ENCODE results near the gene PLAC8L1. TPM values are rescaled to one million over a fixed set of nuclear protein-coding genes. Genes with fewer than 3 reads are reported as not detected.

PLAC8L1 gene
- total RNA-seq, 1 experiment from 2014 or later, result 0.49 TPM

DNA sequence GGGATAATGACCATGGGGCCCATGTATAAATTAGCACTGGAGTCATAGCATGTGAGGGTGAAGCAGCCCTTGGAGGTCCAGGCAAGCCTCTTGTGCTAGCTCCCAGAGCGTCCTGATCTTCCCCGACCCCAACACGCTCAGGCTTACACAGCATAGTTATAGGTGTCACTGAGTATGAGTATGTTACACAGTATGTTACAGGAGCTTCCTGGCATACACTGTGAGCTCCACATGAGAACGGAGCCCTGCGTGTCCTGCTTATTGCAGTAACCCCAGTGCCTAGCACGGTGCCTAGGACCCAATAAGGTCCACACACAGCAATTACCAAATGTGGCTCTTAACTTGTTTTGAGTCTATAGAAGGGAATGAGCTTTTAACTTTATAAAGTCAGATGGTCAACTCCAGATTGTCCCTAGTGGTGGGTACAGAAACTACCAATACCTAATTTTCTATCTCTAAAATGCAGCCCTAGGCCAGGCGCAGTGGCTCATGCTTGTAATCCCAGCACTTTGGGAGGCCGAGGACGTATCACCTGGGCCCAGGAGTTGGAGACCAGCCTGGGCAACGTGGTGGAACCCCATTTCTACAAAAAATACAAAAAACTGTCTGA, 64.1 kb downstream of the PLAC8L1 start:
- Histone ChIP-seq H3K27ac (ENCODE audit: low read length) (no peak overlapping the region), H3K9me3 (ENCODE audit: control insufficient read depth, insufficient read depth, low read depth, low read length) (no peaks in the 10 kb centered on the region), H3K36me3 (ENCODE audit: control insufficient read depth, insufficient read depth, low read length) (no peaks in the 10 kb centered on the region), H3K4me1 (ENCODE audit: control insufficient read depth, insufficient read depth, low read length) (peaks cover 7% of the 10 kb centered on the region; the same call in 1 of the 2 replicates), H3K4me3 (ENCODE audit: low read depth in 2 of 2, low read length in 2 of 2) (no peak overlapping the region), H3K27me3 (ENCODE audit: control insufficient read depth, insufficient read depth, low read length) (no peaks in the 10 kb centered on the region)
- in situ Hi-C loops (cut with HindIII; ENCODE audit: low pct_unique_long_range_greater_than_20kb, low sequenced_read_pairs) (no loop called here), intact Hi-C loops (cut with micrococcal nuclease; ENCODE audit: unreplicated experiment) (loop anchor here (10.0 kb wide), 1 partner anchor 96 kb away; no protein-coding TSS in a partner anchor)
- TF ChIP-seq SIN3A (IDR thresholded peaks at IDR 0.05; ENCODE audit: borderline replicate concordance, insufficient read depth, low read depth, low read length) (no peak), CTCF (IDR thresholded peaks at IDR 0.05) (peak; percentile 78), TCF7L2 (IDR thresholded peaks at IDR 0.05; ENCODE audit: low read depth, low read length) (no peak)
- TF ChIP-seq, protein P1, sequence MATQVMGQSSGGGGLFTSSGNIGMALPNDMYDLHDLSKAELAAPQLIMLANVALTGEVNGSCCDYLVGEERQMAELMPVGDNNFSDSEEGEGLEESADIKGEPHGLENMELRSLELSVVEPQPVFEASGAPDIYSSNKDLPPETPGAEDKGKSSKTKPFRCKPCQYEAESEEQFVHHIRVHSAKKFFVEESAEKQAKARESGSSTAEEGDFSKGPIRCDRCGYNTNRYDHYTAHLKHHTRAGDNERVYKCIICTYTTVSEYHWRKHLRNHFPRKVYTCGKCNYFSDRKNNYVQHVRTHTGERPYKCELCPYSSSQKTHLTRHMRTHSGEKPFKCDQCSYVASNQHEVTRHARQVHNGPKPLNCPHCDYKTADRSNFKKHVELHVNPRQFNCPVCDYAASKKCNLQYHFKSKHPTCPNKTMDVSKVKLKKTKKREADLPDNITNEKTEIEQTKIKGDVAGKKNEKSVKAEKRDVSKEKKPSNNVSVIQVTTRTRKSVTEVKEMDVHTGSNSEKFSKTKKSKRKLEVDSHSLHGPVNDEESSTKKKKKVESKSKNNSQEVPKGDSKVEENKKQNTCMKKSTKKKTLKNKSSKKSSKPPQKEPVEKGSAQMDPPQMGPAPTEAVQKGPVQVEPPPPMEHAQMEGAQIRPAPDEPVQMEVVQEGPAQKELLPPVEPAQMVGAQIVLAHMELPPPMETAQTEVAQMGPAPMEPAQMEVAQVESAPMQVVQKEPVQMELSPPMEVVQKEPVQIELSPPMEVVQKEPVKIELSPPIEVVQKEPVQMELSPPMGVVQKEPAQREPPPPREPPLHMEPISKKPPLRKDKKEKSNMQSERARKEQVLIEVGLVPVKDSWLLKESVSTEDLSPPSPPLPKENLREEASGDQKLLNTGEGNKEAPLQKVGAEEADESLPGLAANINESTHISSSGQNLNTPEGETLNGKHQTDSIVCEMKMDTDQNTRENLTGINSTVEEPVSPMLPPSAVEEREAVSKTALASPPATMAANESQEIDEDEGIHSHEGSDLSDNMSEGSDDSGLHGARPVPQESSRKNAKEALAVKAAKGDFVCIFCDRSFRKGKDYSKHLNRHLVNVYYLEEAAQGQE (IDR thresholded peaks at IDR 0.05; ENCODE audit: insufficient read depth in 1 of 2, low read depth in 2 of 2, low read length in 1 of 2), result no peak
- ATAC-seq, result peak; percentile 73
- POLR2A ChIA-PET, result no interaction called here
- BruUV-seq (replicated peaks), result no TSS peak
- CTCF ChIA-PET, result interaction anchor here (0.6 to 1.3 kb wide), 6 partner anchors 13 to 1391 kb away, joined by 3 to 5 read pairs (median 3); no protein-coding TSS in a partner anchor
- DNase-seq (ENCODE audit: low read depth, low spot score), result no peak

DNA sequence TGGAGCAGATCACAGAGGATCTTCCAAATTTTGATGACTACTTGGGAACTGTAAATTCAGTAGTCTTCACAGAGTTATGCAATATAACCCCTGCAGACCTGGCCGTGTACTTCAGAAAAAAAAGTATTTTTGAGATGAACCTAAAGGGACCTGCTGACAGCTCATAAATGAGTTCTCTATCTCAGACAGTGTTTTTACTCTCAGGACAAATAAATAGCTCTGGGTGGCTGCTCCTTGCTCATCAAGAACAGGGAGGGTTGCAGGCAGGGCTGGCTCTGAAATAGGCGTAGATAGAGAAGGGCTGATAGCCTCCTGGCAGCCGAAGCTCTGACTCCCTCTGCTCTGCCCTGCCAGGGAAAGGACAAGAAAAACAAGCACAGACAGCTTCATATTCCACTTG, 64.8 kb downstream of the PLAC8L1 start:
- Histone ChIP-seq H3K9me3 (ENCODE audit: control insufficient read depth, insufficient read depth, low read depth, low read length) (no peaks in the 10 kb centered on the region), H3K27me3 (ENCODE audit: control insufficient read depth, insufficient read depth, low read length) (no peaks in the 10 kb centered on the region), H3K4me1 (ENCODE audit: control insufficient read depth, insufficient read depth, low read length) (peaks cover 7% of the 10 kb centered on the region; the same call in 1 of the 2 replicates), H3K36me3 (ENCODE audit: control insufficient read depth, insufficient read depth, low read length) (no peaks in the 10 kb centered on the region), H3K27ac (ENCODE audit: low read length) (no peak overlapping the region), H3K4me3 (ENCODE audit: low read depth in 2 of 2, low read length in 2 of 2) (no peak overlapping the region)
- ChIA-PET CTCF (interaction anchor here (0.6 to 1.3 kb wide), 4 partner anchors 132 to 1390 kb away, joined by 3 read pairs; no protein-coding TSS in a partner anchor), POLR2A (no interaction called here)
- in situ Hi-C loops (cut with HindIII; ENCODE audit: low pct_unique_long_range_greater_than_20kb, low sequenced_read_pairs) (no loop called here), intact Hi-C loops (cut with micrococcal nuclease; ENCODE audit: unreplicated experiment) (loop anchor here (10.0 kb wide), 1 partner anchor 96 kb away; no protein-coding TSS in a partner anchor)
- TF ChIP-seq TCF7L2 (IDR thresholded peaks at IDR 0.05; ENCODE audit: low read depth, low read length), result no peak
- no peak for TF ChIP-seq CTCF (IDR thresholded peaks at IDR 0.05)
- TF ChIP-seq POLR2AphosphoS5 (IDR thresholded peaks at IDR 0.05; ENCODE audit: low read depth, low read length), result no peak
- TF ChIP-seq, protein P1 (IDR thresholded peaks at IDR 0.05; ENCODE audit: insufficient read depth in 1 of 2, low read depth in 2 of 2, low read length in 1 of 2), result no peak
- TF ChIP-seq SIN3A (IDR thresholded peaks at IDR 0.05; ENCODE audit: borderline replicate concordance, insufficient read depth, low read depth, low read length), result no peak
- no TSS peak for BruUV-seq (replicated peaks)
- DNase-seq (ENCODE audit: low read depth, low spot score), result no peak
- ATAC-seq, result no peak

Data from Panc1 (cell line).